ENCODE measurements around the gene CCNY.
"Not testable (repeated sequence)": the region's sequence is repeated elsewhere in the genome, so short reads cannot be mapped to it uniquely, and the experiment has no call there.

- not testable (repeated sequence) for TF ChIP-seq PHF21A (CRISPR knock-in tag; IDR thresholded peaks at IDR 0.05); ZNF143 (CRISPR knock-in tag; IDR thresholded peaks at IDR 0.05); ZNF782 (CRISPR knock-in tag; IDR thresholded peaks at IDR 0.05; ENCODE audit: borderline replicate concordance); EP300 (IDR thresholded peaks at IDR 0.05; ENCODE audit: low read depth in 2 of 2, low read length in 2 of 2); EP300 (CRISPR knock-in tag; IDR thresholded peaks at IDR 0.05; ENCODE audit: borderline replicate concordance); ZNF431 (CRISPR knock-in tag; IDR thresholded peaks at IDR 0.05; ENCODE audit: borderline replicate concordance, low read depth); POLR2AphosphoS2 (IDR thresholded peaks at IDR 0.05; ENCODE audit: low read depth, low read length); SUZ12 (IDR thresholded peaks at IDR 0.05; ENCODE audit: low read depth, low read length); CTCF (CRISPR knock-in tag; IDR thresholded peaks at IDR 0.05); MATR3 (CRISPR knock-in tag; IDR thresholded peaks at IDR 0.05); DPF2 (CRISPR knock-in tag; IDR thresholded peaks at IDR 0.05; ENCODE audit: borderline replicate concordance, low read depth); SOX6 (IDR thresholded peaks at IDR 0.05); SOX6 (CRISPR knock-in tag; IDR thresholded peaks at IDR 0.05)
These were observed 22.2 kb upstream of the CCNY start for GRCh38 chr10:35314142-35314541.

Measured in HepG2 (cell line).